CD14-positive monocyte (primary cell): ENCODE data around the gene DGCR8. TPM values are rescaled to one million over a fixed set of nuclear protein-coding genes. Genes with fewer than 3 reads are reported as not detected.
A peak's percentile ranks its signal among the peaks of the same experiment; 100 is the strongest.

Experiments used
- DNase-seq, 3 donors: peaks; one replicate each; pipeline ENCODE4 v3.0.0-alpha.2; 2011 to 2022
- H2AFZ ChIP-seq: 2 replicates; pipeline ENCODE4 v1.6.0; 2012; ENCODE audit warnings: mild to moderate bottlenecking, low read depth, low read length, inconsistent platforms; ENCODE audit not compliant: insufficient read depth, poor library complexity, severe bottlenecking
- H3K27ac ChIP-seq, 2 donors: 1 replicate in 1 of 2; 2 replicates in 1 of 2; pipeline ENCODE4 v1.5.1; 2012 to 2013; ENCODE audit warnings: low read length in 2 of 2, control low read depth in 1 of 2, inconsistent platforms in 1 of 2, low read depth in 1 of 2, mild to moderate bottlenecking in 1 of 2
- H3K27me3 ChIP-seq, 2 donors: one replicate each; pipeline versions ENCODE4 v1.6.0 to v1.6.1; 2011 to 2013; ENCODE audit warnings: low read length in 2 of 2; ENCODE audit not compliant: control insufficient read depth in 2 of 2, insufficient read depth in 2 of 2
- H3K36me3 ChIP-seq, 2 donors: replicated peaks in 1 of 2; 1 replicate in 1 of 2; 2 replicates in 1 of 2; pipeline versions ENCODE4 v1.5.1 to v1.6.1; 2012 to 2013; ENCODE audit warnings: low read length in 2 of 2, control low read depth in 1 of 2, inconsistent platforms in 1 of 2, mild to moderate bottlenecking in 1 of 2; ENCODE audit not compliant: insufficient read depth in 2 of 2, control insufficient read depth in 1 of 2
- H3K4me1 ChIP-seq, 2 donors: 1 replicate in 1 of 2; 2 replicates in 1 of 2; pipeline versions ENCODE4 v1.5.1 to v1.6.1; 2012 to 2013; ENCODE audit warnings: low read length in 2 of 2, control low read depth in 1 of 2, inconsistent platforms in 1 of 2, mild to moderate bottlenecking in 1 of 2, moderate library complexity in 1 of 2; ENCODE audit not compliant: insufficient read depth in 2 of 2, control insufficient read depth in 1 of 2
- H3K4me2 ChIP-seq: replicated peaks from 2 replicates; pipeline ENCODE3; 2012; ENCODE audit warnings: low read length, moderate library complexity, mild to moderate bottlenecking; ENCODE audit not compliant: poor library complexity, severe bottlenecking; ENCODE audit errors: extremely low read depth
- H3K4me3 ChIP-seq, 3 experiments: fragments of 200-600 bp in 1 of 3; sonication (generic) in 1 of 3; replicated peaks in 1 of 3; 1 replicate in 2 of 3; 2 replicates in 1 of 3; pipeline ENCODE4 v1.5.1; 2011 to 2013; ENCODE audit warnings: low read length in 3 of 3, mild to moderate bottlenecking in 3 of 3, control low read depth in 2 of 3, low read depth in 2 of 3, inconsistent platforms in 1 of 3, moderate library complexity in 1 of 3
- H3K79me2 ChIP-seq: 2 replicates; pipeline ENCODE4 v1.6.0; 2012; ENCODE audit warnings: mild to moderate bottlenecking, control low read depth, inconsistent platforms, low read length, moderate library complexity; ENCODE audit not compliant: insufficient read depth
- H3K9ac ChIP-seq: 2 replicates; pipeline ENCODE4 v1.6.0; 2017; ENCODE audit warnings: low read length, mild to moderate bottlenecking; ENCODE audit not compliant: insufficient read depth, poor library complexity, severe bottlenecking
- H3K9me3 ChIP-seq, 2 donors: replicated peaks in 1 of 2; 1 replicate in 1 of 2; 2 replicates in 1 of 2; pipeline versions ENCODE4 v1.5.1 to v1.6.1; 2012 to 2013; ENCODE audit warnings: low read length in 2 of 2, control low read depth in 1 of 2; ENCODE audit not compliant: control insufficient read depth in 1 of 2, insufficient read depth in 1 of 2
- H4K20me1 ChIP-seq: 2 replicates; pipeline ENCODE4 v1.6.0; 2012; ENCODE audit warnings: mild to moderate bottlenecking, low read length, control low read depth, moderate library complexity; ENCODE audit not compliant: insufficient read depth
- H3K27ac Mint-ChIP-seq, 7 donors: one replicate each; pipeline ENCODE4 v1.8.0; 2020; ENCODE audit warnings: mild to moderate bottlenecking in 7 of 7, mixed read lengths in 7 of 7, moderate library complexity in 6 of 7, inconsistent platforms in 2 of 7
- H3K27me3 Mint-ChIP-seq, 3 donors: one replicate each; pipeline ENCODE4 v1.8.0; 2021 to 2022; ENCODE audit warnings: low read depth in 3 of 3, mild to moderate bottlenecking in 3 of 3, mixed read lengths in 3 of 3, moderate library complexity in 3 of 3, inconsistent platforms in 1 of 3
- H3K36me3 Mint-ChIP-seq, 2 donors: one replicate each; pipeline ENCODE4 v1.8.0; 2020; ENCODE audit warnings: mixed read lengths in 2 of 2, inconsistent platforms in 1 of 2, mild to moderate bottlenecking in 1 of 2
- H3K4me1 Mint-ChIP-seq: one replicate; pipeline ENCODE4 v1.8.0; 2020; ENCODE audit warnings: mild to moderate bottlenecking, mixed read lengths
- H3K4me3 Mint-ChIP-seq, 2 donors: one replicate each; pipeline ENCODE4 v1.8.0; 2020; ENCODE audit warnings: mild to moderate bottlenecking in 2 of 2, mixed read lengths in 2 of 2, moderate library complexity in 1 of 2
- H3K9me3 Mint-ChIP-seq, 7 donors: one replicate each; pipeline ENCODE4 v1.8.0; 2020 to 2022; ENCODE audit warnings: mixed read lengths in 7 of 7, mild to moderate bottlenecking in 6 of 7, moderate library complexity in 6 of 7, inconsistent platforms in 2 of 7
- whole genome bisulfite sequencing: methylation state at CpG from one replicate; pipeline ENCODE4 v1.1.5; 2013; ENCODE audit warnings: missing lambda C conversion rate; ENCODE audit not compliant: insufficient coverage; 5-methylcytosine and 5-hydroxymethylcytosine counted together
- intact Hi-C, 2 donors: fragments of 100-400 bp; cut with micrococcal nuclease; formaldehyde crosslinking; loops; one replicate each; pipeline versions ENCODE4 v1.15.0 to v1.15.1; 2023
- polyA plus RNA-seq, 3 donors: library from polyadenylated mRNA; depleted of rRNA in 1 of 3; unstranded in 2 of 3; stranded (reverse) in 1 of 3; fragments of 300-500 nt in 2 of 3; fragments of >200 nt in 1 of 3; fragmentation: Illumina TruSeq in 2 of 3; gene quantifications; 1 replicate in 2 of 3; 2 replicates in 1 of 3; pipeline ENCODE4 v1.2.3, GENCODE V29; 2012 to 2021
- TF ChIP-seq, protein P1 (sequence below): fragments of 200-600 bp; IDR thresholded peaks from one replicate; pipeline ENCODE4 v1.8.0; 2022; ENCODE audit warnings: antibody characterized with exemption, mild to moderate bottlenecking

Gene DGCR8
- polyA plus RNA-seq, 3 donors: 1.2 to 18.7 (median 1.4) TPM

DNA sequence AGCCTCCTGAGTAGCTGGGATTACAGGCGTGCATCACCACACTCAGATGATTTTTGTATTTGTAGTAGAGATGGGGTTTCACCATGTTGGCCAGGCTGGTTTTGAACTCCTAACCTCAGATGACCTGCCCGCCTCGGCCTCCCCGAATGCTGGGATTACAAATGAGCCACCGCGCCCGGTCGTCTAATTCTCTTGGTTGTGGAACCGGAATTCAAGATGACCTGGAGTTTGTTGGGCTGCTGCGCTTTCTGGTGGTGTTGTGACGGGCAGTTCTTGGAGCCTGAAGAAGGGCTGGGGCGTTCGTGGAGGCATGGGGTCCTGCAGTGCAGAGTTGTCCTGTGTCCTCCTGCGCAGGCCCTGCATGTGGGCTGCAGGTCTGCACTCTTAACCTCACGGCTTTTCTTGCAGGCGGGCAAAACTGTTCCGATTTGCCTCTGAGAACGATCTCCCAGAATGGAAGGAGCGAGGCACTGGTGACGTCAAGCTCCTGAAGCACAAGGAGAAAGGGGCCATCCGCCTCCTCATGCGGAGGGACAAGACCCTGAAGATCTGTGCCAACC lies 41.9 kb downstream of the DGCR8 start:
- peaks cover 17% of the 10 kb centered on the region for H4K20me1 ChIP-seq
- intact Hi-C loops: no loop called here
- H3K27me3 Mint-ChIP-seq: no peaks in the 10 kb centered on the region
- H3K36me3 Mint-ChIP-seq: peaks cover 45 to 71% of the 10 kb centered on the region in 2 donors
- peaks cover 61% of the 10 kb centered on the region for H3K79me2 ChIP-seq
- no peak overlapping the region for H3K4me3 ChIP-seq
- H3K27ac Mint-ChIP-seq: no peak overlapping the region
- H3K4me2 ChIP-seq: no peak overlapping the region
- TF ChIP-seq, protein P1, sequence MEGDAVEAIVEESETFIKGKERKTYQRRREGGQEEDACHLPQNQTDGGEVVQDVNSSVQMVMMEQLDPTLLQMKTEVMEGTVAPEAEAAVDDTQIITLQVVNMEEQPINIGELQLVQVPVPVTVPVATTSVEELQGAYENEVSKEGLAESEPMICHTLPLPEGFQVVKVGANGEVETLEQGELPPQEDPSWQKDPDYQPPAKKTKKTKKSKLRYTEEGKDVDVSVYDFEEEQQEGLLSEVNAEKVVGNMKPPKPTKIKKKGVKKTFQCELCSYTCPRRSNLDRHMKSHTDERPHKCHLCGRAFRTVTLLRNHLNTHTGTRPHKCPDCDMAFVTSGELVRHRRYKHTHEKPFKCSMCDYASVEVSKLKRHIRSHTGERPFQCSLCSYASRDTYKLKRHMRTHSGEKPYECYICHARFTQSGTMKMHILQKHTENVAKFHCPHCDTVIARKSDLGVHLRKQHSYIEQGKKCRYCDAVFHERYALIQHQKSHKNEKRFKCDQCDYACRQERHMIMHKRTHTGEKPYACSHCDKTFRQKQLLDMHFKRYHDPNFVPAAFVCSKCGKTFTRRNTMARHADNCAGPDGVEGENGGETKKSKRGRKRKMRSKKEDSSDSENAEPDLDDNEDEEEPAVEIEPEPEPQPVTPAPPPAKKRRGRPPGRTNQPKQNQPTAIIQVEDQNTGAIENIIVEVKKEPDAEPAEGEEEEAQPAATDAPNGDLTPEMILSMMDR: no peak
- H3K9ac ChIP-seq: no peak overlapping the region
- peaks cover 16% of the 10 kb centered on the region for H3K4me1 Mint-ChIP-seq
- H3K9me3 Mint-ChIP-seq: no peaks in the 10 kb centered on the region
- peaks cover 39 to 73% of the 10 kb centered on the region in 2 donors for H3K36me3 ChIP-seq
- 99% methylated on average over 21 of the region's 22 CpGs for WGBS
- no peaks in the 10 kb centered on the region for H3K9me3 ChIP-seq
- H3K27ac ChIP-seq: no peak overlapping the region
- H2AFZ ChIP-seq: no peak overlapping the region
- no peaks in the 10 kb centered on the region for H3K27me3 ChIP-seq
- peaks cover 12 to 17% of the 10 kb centered on the region in 2 donors for H3K4me1 ChIP-seq
- H3K4me3 Mint-ChIP-seq: no peak overlapping the region
- no peak for DNase-seq

DNA sequence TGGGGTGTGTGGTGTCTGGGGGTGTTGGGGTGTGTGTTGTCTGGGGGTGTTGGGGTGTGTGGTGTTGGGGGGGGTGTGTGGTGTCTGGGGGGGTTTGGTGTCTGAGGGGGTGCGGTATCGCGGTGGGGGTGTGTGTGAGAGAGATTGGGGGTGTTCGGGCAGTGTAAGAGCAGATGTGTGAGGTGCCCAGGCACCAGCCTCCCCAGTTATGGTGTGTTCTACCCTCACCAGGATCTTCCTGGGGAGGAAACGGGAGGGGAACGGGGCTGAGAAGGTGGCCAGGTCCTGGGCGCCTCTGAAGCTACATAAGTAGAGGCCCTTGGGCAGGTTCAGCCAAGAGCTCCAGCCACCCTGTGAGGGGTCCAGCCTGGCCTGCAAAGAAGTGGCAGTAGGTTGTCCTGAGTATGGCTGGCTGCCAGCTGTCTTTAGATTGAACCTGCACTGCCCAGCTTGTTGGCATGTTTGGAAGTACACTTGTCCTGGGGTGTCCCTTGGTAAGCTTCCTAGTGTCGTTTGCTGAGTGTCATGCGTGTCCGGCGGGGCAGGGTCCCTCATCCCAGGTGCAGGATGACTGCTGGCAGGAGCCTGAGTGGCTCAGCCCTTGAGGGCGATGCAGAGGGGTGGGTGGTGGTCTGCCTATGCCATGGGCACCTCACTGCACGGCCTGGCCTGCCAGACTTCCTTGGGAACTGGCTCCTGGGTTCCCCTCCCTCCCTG lies 43.5 kb downstream of the DGCR8 start:
- Mint-ChIP-seq H3K9me3 (no peaks in the 10 kb centered on the region), H3K27me3 (no peaks in the 10 kb centered on the region), H3K27ac (peak overlapping the region in 2 of 7 donors; percentile 8 to 69), H3K4me1 (peaks cover 8% of the 10 kb centered on the region), H3K36me3 (peaks cover 51 to 84% of the 10 kb centered on the region in 2 donors), H3K4me3 (no peak overlapping the region)
- Histone ChIP-seq H3K36me3 (peaks cover 39 to 80% of the 10 kb centered on the region in 2 donors), H3K27ac (peak overlapping the region in 1 of 2 donors; percentile 20), H3K4me2 (no peak overlapping the region), H3K4me3 (no peak overlapping the region), H3K79me2 (peaks cover 50% of the 10 kb centered on the region), H4K20me1 (peaks cover 17% of the 10 kb centered on the region), H3K9me3 (no peaks in the 10 kb centered on the region), H2AFZ (no peak overlapping the region), H3K9ac (no peak overlapping the region), H3K4me1 (peaks cover 4 to 8% of the 10 kb centered on the region in 2 donors), H3K27me3 (no peaks in the 10 kb centered on the region)
- TF ChIP-seq, protein P1: no peak
- 97% methylated on average over 9 of the region's 13 CpGs for WGBS
- no peak for DNase-seq
- intact Hi-C loops: no loop called here
